Daoy (cell line): ENCODE measurements around the gene THAP4. TPM values are rescaled to one million over a fixed set of nuclear protein-coding genes. Genes with fewer than 3 reads are reported as not detected.
"Not testable (repeated sequence)": the region's sequence is repeated elsewhere in the genome, so short reads cannot be mapped to it uniquely, and the experiment has no call there.

Experiments
- DNase-seq: peaks from one replicate; pipeline ENCODE4 v3.0.0-alpha.2; 2015; ENCODE audit warnings: low read depth
- total RNA-seq: library from RNA; depleted of rRNA; stranded (reverse); fragments of >200 nt; shearing (Covaris generic); gene quantifications from 2 replicates; pipeline ENCODE4 v1.2.3, GENCODE V29; 2014

The THAP4 gene
- total RNA-seq, 1 experiment from 2014 or later: 45.7 TPM

DNA sequence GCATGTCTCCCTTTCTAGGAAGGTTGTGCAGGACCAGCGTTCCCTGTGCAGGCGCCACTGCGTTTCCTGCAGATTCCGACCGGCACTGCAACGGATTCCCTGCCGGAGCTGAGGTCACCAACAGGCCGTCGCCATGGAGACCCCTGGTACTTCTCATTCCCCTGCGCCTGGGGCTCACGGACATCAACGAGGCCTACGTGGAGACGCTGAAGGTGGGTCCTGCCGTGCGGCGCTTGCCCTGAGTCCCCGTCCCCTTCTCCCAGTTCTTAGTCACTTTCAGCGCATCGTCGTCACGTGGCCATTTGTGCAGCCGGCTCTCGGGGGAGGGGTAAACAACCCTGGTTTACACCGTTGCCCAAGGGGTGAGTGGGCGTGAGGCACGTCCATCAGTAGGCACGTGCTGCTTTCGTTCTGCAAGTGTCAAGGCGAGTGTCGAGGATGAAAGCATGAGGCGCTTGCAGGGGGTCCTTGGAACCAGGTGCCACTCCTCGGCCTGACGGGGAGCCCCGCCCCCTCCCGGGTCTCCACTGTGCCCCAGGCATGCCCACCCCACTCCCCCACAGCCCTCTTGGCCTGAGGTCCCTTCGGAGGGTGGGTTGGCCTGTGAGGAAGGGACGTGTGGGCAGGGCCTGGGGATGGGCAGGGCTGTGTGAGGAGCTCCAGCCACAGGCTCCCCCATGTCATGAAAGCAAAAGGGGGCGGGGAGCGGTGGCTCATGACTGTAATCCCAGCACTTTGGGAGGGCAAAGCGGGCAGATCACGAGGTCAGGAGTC, 29.9 kb upstream of the THAP4 start:
- DNase-seq: no peak

DNA sequence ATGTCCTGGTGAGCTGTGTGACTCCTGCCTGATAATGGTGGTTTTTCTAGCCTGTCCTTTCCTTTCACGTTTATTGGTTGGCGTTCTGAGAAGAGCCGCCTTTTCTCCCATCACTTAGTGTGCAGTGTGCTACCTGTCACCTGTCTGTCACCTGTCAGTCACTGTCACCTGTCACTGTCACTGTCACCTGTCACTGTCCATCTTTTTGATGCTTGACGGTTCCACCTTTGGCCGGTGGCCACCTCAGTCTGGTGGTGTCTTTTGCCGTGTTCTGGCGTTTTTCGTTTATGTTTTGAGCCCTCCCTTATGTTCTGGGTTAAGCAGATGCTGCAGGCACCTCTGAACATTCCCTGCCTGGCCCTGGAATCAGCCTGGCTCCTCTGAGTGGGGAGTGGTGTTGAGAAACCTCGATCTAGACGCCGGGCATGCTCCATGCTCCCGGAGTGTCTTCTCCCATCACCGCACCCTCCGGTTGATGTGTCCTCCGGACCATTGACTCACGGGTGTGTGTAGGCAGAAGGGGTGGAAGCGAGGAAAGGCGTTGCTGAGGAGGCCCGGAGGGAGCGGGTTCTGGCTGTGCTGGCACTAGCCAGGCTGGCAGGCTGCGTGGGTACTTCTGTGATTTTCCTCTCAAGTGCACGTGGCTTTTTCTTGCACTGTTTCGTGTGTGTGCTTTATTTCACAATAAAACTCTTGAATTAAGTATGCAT, 28.9 kb upstream of the THAP4 start:
- DNase-seq: peak; percentile 37

DNA sequence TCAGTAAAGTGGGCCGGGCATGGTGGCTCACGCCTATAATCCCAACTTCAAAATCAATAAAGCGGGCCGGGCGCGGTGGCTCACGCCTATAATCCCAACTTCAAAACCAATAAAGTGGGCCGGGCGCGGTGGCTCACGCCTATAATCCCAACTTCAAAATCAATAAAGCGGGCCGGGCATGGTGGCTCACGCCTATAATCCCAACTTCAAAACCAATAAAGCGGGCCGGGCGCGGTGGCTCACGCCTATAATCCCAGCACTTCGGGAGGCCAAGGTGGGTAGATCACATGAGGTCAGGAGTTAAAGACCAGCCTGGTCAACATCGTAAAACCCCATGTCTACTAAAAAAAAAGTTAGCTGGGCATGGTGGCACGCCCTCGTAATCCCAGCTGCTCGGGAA, 25.8 kb upstream of the THAP4 start:
- not testable (repeated sequence) for DNase-seq

DNA sequence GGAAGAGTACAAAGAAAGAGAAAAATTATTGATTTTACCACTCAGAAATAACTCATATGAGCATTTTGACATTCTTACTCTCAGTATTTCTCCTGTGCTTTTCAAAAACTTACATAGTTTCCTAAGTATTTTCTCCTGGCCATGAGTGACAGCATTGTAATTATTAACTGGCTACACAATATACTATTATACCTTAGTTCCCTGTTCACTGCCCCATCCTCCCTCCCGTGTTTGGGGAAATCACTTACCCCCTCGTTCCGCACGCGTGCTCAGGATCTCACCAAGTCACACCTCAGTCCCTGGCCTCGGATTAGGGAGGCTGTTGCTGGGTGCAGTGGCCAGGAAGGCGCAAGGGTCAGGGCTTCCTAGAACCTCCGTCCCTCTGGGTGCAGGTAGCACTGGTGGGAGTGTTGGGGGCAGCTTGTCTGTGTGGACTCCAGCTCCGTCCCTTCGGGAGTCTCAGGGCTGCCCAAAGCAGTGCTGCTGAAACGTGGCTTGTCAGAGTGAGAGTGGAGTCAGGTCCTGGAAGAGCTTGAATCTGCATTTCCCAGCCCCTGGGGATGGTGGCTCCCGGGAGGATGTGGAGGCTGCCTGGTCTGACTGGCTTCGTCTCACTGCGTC, 23.7 kb upstream of the THAP4 start:
- DNase-seq: no peak

DNA sequence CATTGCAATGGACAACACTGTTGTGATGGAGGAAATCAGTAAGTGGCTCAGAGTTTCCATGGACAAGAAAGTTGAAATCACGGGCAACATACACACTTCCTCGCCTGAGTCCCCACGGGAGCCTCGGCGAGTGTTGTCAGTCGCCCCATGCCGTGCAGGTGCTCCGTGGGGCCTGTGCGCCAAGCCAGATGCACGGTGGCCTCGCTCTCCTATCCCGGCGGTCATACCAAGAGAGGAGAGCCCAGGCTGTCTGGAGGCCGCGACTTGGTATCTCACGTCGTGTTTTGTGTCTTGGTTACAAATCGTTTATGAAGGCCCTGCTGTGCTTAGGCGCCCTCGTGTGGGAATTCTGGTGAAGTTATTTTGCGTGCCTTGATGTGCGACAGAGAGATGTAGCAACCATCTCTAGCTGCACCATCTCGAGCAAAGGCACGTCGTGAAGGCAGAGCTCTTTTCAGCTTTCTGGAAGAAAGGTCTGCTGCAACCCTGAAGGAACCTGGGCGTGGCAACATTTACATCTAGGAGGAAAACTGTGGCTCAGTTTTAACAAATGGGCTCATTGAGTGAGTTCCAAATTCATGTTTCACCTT, 22.3 kb upstream of the THAP4 start:
- peak; percentile 57 for DNase-seq

DNA sequence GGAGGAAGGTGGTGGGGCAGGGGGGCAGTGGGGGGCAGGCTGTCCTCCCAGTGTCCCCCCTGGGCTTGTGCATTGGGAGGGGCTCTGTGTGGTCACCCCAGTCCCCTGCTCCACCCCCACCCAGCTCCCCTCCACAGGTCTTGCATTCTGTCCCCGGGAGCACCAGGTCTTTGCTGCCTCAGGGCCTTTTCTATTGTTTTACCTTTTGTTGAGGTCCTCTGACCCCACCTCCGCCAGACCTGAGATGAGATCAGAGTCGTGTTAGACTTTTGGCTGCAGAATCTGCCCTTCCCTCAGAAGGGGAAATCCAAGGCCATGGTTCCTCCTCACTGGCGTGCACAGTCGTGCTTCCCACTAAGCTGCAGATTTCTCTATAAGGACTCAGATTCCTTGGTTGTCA, 21.3 kb upstream of the THAP4 start:
- DNase-seq: no peak

DNA sequence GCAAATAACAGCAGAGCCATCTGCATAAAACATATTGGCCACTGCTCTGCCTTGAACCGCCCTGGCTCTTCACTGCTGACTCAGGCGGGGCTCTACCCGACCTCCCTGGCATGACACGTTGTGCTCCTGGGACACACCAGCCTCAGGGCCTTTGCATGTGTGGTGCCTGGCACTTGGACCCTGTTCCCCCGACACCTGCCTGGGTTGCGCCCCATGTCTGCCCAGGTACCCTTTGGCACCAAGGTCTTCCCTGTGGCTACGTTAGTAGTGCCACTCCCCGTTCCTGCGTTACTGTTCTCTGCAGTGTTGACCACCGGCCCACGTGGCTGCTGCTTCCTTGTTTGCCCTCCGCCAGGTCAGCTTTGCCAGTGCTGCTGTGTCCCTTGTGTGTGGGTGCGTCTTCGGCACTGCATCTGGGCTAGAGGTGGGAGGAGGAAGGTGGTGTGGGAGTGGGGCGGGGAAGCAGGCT, 20.9 kb upstream of the THAP4 start:
- no peak for DNase-seq

DNA sequence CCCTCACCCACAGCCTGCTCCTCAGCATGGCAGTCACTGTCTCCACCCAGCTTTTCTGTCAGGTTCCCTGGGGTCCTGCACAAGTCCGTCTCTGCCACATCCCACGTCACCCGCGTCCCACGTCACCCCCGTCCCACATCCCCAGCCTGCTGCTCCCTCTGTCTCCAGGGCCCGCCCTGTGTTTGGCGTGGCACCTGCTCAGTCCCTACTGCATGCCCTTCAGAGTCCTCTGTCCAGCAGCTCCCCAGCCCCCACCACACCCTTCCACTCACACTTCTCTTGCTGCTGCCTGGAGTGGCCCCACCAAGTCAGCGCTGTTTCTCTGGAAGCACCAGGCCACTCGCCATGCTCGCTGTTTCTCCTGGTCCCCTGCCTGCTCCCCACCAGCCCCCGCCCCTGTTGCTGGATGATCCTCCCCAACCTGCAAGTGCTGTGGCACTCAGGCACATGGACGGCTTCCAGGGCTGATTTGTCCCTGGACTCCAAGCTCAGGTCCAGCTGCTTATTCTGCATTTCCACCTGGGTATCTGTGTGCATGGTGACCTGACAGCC, 19.3 kb upstream of the THAP4 start:
- DNase-seq: no peak

DNA sequence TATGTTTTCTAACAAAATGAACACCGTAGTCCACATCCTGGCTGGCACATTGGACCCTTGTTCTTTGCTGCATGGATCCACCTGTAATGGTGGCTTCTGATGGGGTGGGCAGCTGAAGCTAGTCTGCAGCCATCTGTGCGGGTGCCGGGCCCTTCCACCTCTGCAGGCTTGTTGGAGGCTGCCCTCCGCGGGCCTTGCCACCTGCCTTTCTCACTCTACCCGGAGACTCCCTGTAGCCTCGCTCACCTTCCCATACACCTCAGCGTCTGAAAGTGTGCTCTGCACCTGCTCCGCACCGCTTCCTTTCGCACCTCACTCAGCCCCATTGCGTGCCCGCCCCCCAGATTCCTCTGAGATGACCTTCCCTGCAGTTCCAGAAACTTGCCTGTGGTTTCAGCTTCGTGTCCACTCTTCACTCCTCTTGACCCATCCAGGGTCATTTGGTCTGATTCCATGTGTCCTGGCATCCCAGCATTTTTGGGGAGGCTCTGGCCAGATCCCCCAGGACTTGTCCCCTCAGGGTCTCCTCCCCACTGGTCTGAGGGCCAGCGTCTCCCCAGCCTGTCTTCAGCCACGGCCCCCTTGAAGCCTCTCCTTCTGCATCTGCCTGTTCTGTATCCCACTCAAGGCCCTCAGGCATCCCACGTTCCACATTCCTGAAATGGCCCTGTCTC, 18.7 kb upstream of the THAP4 start:
- DNase-seq: no peak

DNA sequence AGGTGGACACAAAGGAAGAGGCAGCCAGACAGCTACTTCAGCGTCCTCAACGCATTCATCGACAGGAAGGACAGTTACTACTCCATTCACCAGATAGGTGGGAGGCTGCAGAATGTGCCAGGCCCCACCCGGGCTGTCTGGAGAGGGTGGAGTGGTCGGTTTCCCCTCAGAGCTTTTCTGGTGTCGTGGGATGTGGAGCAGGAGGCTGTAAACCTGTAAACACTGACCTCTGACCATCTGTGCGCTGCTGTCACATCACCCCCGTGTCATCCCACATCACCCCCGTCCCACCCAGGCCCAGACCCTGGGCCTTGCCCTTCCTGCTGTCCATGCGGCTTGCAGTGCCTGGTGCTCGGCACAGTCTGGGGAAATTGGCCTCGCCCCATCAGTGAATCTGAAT, 17.6 kb upstream of the THAP4 start:
- DNase-seq: no peak

DNA sequence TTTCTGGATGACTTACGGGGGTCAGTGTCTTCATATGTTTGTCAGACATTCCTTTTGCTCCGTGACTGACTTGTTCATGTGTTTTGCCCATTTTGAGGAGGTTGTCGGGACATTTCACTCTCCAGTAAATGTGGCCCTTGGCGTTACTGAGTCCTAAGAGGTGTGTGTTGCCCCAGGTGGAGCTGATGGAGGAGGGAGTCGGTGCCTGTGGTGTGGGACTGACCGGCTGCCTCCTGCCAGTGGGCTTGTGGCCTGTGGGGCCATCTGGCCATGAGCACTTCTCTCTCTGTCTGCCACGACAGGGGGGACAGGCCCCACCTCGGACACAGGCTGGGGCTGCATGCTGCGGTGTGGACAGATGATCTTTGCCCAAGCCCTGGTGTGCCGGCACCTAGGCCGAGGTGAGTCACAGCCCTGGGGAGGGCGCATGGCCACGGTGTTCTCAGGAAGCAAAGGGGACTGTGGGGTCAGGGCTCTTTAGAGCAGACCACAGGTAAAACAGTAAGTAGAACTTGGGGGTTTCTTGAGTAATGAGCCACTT, 16.3 kb upstream of the THAP4 start:
- DNase-seq: no peak

DNA sequence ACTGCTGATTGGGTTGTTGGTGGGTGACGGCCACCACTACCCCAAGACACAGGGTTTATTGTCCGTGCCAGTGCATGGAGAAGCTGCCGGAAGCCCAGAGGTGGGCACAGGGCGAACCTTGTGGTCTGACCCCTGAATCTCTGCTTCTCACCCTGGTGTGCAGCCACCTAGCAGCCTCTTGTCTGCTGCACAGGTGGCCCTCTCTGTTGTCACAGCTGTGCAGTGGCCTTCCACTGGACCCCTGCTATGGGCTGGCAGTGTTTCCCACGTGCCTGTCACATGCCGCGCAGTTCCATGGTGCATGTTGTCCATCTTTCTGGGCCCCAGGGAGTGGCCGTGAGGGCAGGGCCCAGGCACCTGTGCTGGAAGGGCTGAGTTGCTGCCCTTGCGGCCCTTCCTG, 15.8 kb upstream of the THAP4 start:
- no peak for DNase-seq

DNA sequence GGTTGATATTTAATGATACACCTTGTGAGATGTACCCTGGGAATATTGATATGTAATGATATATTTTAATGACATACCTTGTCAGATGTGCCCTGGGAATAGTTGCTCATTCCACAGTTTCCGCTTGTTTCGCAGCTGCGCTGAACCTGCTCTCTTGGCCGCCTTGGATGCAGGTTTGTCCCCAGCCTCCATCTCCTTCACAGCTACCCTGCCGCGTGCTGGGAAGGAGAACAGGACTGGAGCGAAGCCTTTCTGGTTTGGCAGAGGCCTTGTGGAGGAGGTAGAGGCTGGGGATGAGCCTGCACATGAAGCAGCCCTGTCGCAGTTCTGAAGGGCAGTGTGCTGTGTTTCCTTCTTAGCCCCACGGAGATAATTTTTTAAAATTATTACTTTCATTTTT, 15.2 kb upstream of the THAP4 start:
- no peak for DNase-seq

DNA sequence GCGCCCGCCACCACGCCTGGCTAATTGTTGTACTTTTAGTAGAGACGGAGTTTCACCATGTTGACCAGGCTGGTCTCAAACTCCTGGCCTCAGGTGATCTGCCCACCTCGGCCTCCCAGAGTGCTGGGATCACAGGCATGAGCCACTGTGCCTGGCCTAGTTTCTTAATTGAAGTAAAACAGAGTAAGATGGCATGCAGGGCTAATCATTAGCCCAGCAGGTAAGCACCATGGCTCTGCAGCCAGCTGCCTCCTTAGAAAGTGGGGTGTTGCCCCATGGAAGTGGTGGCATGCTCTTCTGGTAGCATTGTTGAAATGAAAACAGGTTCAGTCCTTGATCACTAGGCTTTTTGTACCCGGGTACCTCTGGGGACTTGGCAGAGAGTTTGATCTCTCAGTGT, 13.0 kb upstream of the THAP4 start:
- no peak for DNase-seq

DNA sequence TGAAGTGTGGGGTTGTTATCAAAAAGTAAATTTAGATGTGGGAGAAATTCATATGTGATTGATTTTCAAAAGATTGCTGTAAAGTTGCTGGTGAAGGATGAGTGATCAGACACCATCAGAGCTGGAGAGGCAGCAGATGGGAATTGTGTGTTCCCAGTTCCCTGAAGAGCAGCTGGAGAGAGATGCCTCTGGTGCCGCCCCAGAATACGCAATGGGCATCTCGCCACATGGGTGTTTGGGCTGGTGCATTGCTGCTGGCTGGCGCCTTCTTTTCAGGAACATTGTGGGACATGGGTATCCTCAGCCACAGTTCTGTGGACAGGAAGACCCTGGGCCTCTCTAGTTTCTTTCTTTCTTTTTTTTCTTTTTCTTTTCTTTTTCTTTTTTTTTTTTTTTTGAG, 12.4 kb upstream of the THAP4 start:
- no peak for DNase-seq

DNA sequence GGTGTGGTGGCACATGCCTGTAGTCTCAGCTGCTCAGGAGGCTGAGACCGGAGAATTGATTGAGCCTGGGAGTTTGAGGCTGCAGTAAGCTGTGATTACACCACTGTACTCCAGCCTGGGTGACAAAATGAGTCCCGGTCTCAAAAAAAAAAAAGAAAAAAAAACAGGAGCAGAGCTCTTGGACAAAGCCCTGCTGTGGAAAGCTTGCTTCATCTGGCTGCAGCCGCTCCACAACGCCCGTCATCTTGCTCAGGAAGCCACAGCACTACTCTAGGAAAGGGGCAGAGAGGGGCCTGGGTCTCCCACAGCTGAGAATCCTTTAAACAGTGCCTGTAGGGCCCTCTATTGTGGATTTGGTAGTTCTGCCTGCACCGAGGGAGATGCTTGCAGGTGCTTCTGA, 11.5 kb upstream of the THAP4 start:
- no peak for DNase-seq

DNA sequence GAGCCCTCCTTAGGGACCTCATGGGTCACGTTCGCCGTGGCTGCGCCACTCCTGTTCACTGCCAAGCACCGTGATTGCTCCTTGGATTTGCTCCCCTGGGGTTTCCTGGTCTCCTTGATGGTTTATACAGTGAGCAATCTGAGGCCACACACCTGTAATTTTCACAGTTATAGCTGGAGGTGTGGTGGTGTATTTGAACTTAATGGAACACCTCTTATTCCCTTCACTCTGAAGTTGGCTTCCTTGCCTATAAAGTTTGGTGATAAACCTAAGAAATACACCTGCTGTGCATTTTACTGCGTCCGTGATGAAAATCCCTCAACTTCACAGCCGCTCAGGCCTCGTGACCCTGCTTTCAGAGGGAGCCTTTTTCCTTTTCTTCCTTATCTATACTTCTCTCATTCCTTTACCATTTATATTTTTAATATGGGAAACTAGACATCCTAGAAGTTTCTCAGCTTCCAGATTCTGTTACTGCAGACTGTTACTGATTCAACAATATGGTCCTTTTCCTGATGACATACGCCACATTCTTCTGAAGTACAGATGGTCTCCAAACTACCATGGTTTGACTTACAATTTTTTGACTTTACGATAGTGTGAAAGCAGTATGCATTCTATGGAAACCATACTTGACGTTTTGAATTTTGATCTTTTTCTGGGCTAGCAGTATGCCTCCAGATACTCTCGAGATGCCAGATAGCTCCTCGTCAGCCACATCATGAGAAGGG, 9.1 kb upstream of the THAP4 start:
- no peak for DNase-seq

DNA sequence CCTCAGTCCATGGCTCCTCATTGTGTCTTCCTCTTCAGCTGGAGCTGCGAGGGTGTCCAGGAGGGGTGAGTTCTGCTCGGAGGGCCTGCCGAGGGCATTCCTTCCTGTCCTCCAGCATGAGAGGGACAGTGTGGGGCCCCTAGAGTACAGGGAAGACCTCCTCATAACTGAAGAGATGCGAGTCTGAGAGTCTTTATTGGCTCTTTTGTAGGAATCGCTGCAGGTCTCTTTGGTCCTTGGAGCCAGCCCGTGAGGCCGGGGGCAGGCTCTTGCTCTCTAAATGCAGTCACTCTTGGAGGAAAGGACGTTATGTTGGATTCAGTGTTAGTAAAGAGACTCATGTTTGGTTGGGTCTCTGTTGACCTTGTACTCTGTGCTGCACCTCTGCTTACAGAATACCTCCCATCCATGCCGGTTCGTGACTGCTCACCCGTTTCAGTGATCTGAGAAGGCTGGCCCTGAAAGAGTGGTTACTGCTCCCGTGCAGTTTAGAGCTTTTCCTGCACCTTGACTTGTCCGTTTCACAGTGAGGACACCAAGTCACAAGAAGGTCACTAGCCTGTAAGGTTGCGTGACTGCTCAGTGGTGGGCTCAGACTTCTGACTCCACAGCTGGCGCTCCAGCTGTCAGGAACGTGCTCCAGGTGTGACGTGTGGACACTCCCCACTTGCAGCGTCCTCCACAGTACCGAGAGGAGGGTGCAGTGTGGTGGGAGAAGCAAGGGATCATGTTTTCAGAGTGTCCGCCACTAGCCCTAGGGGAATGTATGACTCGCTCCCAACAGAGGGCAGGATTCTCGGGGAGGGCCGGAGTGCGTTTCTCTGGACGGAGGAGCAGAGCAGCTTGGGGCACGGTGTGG, 8.3 kb upstream of the THAP4 start:
- DNase-seq: no peak

DNA sequence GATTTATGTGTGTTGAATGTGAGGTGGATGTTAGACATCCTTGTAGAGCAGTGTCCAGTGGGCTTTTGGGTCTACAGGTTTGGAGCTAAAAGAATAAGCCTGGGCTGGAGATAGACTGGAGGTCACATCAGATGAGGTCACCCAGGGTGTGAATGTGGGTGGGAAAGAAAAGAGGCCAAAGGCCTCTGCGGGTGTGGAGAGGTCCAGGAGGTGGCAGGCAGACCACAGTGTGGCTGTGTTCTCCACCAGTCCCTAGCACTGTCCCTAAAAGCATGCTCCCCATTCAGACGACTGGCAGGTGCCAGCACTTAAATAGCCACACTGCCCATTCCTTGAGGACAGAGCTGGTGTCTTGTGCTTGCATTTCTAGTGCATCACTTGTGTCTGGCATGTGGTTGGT, 4.7 kb upstream of the THAP4 start:
- DNase-seq: no peak
